Cortex of kidney (tissue), 1 donor: ENCODE results near the gene PSMD9.

Experiments
- DNase-seq: peaks from one replicate; lab custom pipeline; 2025; lab: John Stamatoyannopoulos, UW

PSMD9 gene

DNA sequence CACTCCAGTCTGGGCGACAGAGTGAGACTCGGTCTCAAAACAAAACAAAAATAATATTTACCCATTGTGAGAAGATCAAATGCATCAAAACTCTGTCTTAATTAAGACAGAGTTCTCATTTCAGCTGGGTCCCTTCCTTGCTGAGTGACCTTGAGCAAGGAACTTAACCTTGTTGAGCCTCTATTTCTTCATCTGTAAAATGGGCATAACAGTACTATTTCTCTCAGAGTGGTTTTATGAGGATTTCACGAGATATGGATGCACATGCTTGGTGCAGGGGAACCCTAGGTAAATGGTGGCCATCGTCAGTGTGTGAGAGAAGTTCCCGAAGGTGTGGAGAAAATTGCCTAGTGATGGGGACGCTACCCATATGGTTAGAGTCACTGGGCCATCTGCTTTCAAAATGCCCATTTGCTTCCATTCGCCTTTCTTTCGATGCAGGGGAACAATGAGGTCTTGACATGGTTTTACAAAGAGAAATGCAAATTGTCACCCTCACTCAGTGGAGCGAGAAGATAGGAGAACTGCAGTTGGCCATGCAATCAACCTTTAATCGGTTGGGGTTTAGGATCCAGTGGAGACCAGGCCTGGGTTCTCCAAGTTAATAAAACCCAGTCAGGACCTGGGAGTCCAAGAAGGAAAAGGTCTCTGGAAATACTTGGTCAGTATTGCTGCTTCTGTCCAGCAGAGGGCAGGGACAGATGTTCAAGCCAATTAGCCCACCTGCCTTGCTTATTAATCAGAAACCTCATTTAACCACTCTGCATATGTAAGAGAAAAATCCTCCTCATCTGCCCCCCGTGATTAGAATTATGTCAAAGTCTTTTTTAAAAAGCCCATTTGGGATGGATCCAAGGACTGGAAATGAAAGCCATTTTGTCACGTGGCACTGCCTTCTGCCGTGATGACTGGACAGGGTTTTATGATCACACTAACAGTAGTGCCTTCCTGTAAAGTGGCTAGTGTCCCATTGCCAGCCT, 67.0 kb downstream of the PSMD9 start:
- DNase-seq, result no peak

GRCh38 chr12:121957861-121958515, 69.4 kb downstream of the PSMD9 start:
- DNase-seq, result no peak

- no peak for DNase-seq
Measured at GRCh38 chr12:121958541-121959240, 70.1 kb downstream of the PSMD9 start.

DNA sequence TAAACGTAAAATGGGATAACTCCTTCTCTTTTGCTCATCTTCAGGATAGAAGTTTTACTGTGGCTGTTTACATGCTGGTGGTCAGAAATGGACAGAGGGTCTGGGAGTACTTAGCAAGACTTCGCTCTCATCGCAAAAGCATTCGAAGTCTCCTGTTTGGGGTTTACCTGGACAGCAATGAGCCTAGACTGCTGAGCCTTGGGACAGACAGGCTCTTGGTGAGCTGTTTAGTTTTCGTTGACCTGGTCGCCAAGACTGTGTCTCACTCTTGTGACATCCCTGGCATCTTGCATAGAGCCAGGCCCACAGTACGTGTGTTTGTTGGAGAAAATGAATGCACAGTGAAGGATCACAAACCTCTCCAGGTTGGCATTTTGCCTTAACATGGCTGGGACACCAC, 72.0 kb downstream of the PSMD9 start:
- DNase-seq, result no peak

DNA sequence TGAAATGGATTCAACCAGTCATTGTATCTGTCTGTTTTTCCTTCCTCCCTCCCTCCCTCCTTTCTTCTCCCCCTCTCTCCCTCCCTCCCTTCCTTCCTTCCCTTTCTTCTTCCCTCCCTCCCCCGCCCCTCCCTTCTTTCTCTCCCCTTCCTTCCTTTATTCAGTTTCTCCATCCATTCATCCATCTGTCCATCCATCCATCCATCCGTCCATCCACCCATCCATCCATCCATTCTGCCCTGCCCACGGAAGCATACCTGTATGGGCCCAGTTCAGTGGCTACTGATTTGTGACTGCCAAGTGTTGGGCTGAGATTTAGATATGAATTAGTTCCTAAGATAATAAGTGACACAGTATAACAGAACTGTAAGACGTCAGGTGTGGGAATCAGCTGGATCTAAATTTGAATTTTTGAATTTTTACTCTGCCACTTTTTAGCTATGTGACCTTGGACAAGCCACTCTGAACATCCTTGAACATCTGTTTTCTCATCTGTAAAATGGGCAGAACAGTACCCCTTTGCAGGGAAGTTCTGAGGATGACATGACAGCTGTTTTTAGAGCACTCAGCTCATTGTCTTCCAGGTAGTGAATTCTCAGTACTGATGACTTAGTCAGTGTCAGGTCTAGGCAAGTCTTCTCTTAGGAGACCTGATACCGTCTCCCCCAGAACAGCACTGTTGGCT, 72.7 kb downstream of the PSMD9 start:
- DNase-seq, result no peak

DNA sequence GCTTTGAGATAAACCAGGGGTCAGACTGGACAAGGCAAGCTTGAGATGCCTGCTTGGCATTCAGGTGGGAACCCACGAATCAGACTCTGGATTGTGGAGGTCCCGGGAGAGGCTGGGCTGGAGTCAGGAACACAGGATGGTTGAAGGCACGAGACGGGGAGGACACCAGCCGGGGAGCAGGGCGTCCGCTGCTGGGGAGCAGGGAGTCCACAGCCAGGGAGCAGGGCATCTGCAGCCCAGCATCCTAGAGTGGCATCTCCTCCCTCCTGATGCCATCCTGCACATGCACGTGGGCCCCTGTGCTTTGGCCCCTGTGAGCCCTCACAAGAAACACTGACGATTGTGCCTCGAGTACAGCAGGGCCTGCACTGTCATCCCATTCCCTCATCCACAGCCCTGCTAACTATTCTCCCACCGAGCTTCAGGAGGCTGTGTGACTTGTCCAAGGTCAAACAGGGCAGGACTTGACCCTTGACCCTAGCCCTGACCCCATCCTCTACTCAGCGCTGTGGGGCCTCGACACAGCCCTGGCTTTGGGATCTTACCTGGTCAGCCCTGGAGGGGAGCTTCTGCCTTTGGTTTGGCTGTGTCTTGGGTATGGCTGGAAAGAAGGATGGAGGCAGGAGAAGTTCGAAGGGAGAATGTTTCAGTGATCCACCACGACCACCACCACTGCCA, 74.9 kb downstream of the PSMD9 start:
- DNase-seq, result no peak

GRCh38 chr12:121964813-121965643, 76.4 kb downstream of the PSMD9 start:
- no peak for DNase-seq

GRCh38 chr12:121966959-121967358, 78.4 kb downstream of the PSMD9 start:
- no peak for DNase-seq
